22Rv1 (cell line): ENCODE results near the gene LGALS9C.
"Not testable (repeated sequence)": the region's sequence is repeated elsewhere in the genome, so short reads cannot be mapped to it uniquely, and the experiment has no call there.

Source experiments
- ZFX ChIP-seq: fragments of 450-650 bp; IDR thresholded peaks from 2 replicates; pipeline ENCODE4 v1.6.1; 2017; ENCODE audit warnings: antibody characterized with exemption, borderline replicate concordance
- TF ChIP-seq, protein P1 (sequence below): fragments of 450-650 bp; IDR thresholded peaks from 2 replicates; pipeline ENCODE4 v1.5.1; 2017; ENCODE audit warnings: mild to moderate bottlenecking

DNA sequence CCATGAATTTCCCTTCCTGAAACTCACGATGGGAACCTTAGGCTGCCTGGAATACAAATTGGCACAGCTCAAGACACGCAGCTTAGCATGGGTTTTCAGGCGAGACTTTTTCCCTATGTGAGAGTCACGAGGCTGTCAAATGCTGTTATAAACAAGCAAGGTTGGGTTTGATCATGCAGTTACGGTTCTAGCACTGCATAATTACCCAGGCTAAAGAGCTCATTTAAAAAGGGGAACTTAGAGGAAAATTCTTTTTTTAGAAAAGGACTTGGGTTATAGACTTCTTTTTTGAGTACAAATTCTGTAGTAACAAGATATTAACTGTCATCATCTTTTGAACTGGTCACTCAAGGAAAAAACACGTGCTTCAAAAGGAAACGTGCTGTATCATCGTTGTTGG, 44.5 kb downstream of the LGALS9C start:
- TF ChIP-seq, protein P1, sequence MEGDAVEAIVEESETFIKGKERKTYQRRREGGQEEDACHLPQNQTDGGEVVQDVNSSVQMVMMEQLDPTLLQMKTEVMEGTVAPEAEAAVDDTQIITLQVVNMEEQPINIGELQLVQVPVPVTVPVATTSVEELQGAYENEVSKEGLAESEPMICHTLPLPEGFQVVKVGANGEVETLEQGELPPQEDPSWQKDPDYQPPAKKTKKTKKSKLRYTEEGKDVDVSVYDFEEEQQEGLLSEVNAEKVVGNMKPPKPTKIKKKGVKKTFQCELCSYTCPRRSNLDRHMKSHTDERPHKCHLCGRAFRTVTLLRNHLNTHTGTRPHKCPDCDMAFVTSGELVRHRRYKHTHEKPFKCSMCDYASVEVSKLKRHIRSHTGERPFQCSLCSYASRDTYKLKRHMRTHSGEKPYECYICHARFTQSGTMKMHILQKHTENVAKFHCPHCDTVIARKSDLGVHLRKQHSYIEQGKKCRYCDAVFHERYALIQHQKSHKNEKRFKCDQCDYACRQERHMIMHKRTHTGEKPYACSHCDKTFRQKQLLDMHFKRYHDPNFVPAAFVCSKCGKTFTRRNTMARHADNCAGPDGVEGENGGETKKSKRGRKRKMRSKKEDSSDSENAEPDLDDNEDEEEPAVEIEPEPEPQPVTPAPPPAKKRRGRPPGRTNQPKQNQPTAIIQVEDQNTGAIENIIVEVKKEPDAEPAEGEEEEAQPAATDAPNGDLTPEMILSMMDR, result not testable (repeated sequence)
- not testable (repeated sequence) for TF ChIP-seq ZFX
